ENCODE data around the gene RAB34.

GRCh38 chr17:28682655-28683054 is 35.0 kb downstream of the RAB34 start:
- no peak for TF ChIP-seq CTCF (IDR thresholded peaks at IDR 0.05)
- no peak for TF ChIP-seq POLR2A (IDR thresholded peaks at IDR 0.05)

Data from heart left ventricle (tissue), 13 donors.